Stimulated activated naive CD8-positive, alpha-beta T cell treated with anti-CD3 and anti-CD28 coated beads, Interleukin-15, amount 100 ng/mL, for 72 hours (primary cell): ENCODE data around the gene LGMN.
"Not testable (repeated sequence)": the region's sequence is repeated elsewhere in the genome, so short reads cannot be mapped to it uniquely, and the experiment has no call there.

Experiments
- ATAC-seq: fragments of 150-1000 bp; cut with Tn5 transposase; 2 replicates; pipeline ENCODE4 v1.10.0; 2021; ENCODE audit warnings: mild to moderate bottlenecking, moderate library complexity
- DNase-seq, 2 donors: peaks; one replicate each; pipeline ENCODE4 v3.0.0; 2021 to 2022
- H3K27ac Mint-ChIP-seq, 2 donors: one replicate each; pipeline ENCODE4 v1.8.0; 2022; ENCODE audit warnings: mild to moderate bottlenecking in 2 of 2, mixed read lengths in 2 of 2, moderate library complexity in 2 of 2
- H3K27me3 Mint-ChIP-seq: one replicate; pipeline ENCODE4 v1.8.0; 2022; ENCODE audit warnings: mixed read lengths
- H3K4me1 Mint-ChIP-seq: one replicate; pipeline ENCODE4 v1.8.0; 2022; ENCODE audit warnings: mild to moderate bottlenecking, mixed read lengths
- H3K4me3 Mint-ChIP-seq, 2 donors: one replicate each; pipeline ENCODE4 v1.8.0; 2022; ENCODE audit warnings: mild to moderate bottlenecking in 2 of 2, mixed read lengths in 2 of 2, moderate library complexity in 1 of 2
- H3K9me3 Mint-ChIP-seq, 2 donors: one replicate each; pipeline ENCODE4 v1.8.0; 2022; ENCODE audit warnings: mixed read lengths in 2 of 2

Gene LGMN

GRCh38 chr14:92719421-92719820, 29.0 kb downstream of the LGMN start:
- no peak for ATAC-seq
- Mint-ChIP-seq H3K9me3 (no peaks in the 10 kb centered on the region), H3K27me3 (peaks cover under 1% of the 10 kb centered on the region), H3K4me3 (no peak overlapping the region), H3K4me1 (no peaks in the 10 kb centered on the region), H3K27ac (no peak overlapping the region)
- DNase-seq = no peak

GRCh38 chr14:92718664-92719063, 29.8 kb downstream of the LGMN start:
- Mint-ChIP-seq H3K4me1 (no peaks in the 10 kb centered on the region), H3K27me3 (no peaks in the 10 kb centered on the region), H3K9me3 (no peaks in the 10 kb centered on the region), H3K4me3 (no peak overlapping the region), H3K27ac (no peak overlapping the region)
- no peak for DNase-seq
- ATAC-seq = no peak

- Mint-ChIP-seq H3K27ac (no peak overlapping the region), H3K27me3 (no peaks in the 10 kb centered on the region), H3K4me1 (no peaks in the 10 kb centered on the region), H3K9me3 (no peaks in the 10 kb centered on the region), H3K4me3 (no peak overlapping the region)
- ATAC-seq = peak; percentile 57
- DNase-seq = no peak
Observed at GRCh38 chr14:92717571-92718042, 30.8 kb downstream of the LGMN start.

GRCh38 chr14:92716131-92716530, 32.3 kb downstream of the LGMN start:
- DNase-seq (no peak), ATAC-seq (no peak)
- no peak overlapping the region for H3K4me3 Mint-ChIP-seq
- no peak overlapping the region for H3K27ac Mint-ChIP-seq
- no peaks in the 10 kb centered on the region for H3K27me3 Mint-ChIP-seq
- no peaks in the 10 kb centered on the region for H3K9me3 Mint-ChIP-seq
- H3K4me1 Mint-ChIP-seq = no peaks in the 10 kb centered on the region

- DNase-seq = peak; percentile 73 to 81
Observed at GRCh38 chr14:92714739-92715307, 33.6 kb downstream of the LGMN start.

GRCh38 chr14:92712654-92713051, 35.8 kb downstream of the LGMN start:
- Mint-ChIP-seq H3K4me1 (no peaks in the 10 kb centered on the region), H3K27ac (no peak overlapping the region), H3K27me3 (no peaks in the 10 kb centered on the region), H3K4me3 (no peak overlapping the region), H3K9me3 (no peaks in the 10 kb centered on the region)
- ATAC-seq (no peak), DNase-seq (no peak)

More at GRCh38 chr14:92714739-92715307, 33.6 kb downstream of the LGMN start:
- H3K27me3 Mint-ChIP-seq, H3K4me1 Mint-ChIP-seq, H3K9me3 Mint-ChIP-seq, H3K27ac Mint-ChIP-seq, H3K4me3 Mint-ChIP-seq: not testable (repeated sequence)
- ATAC-seq = peak; percentile 94

GRCh38 chr14:92711976-92712653, 36.3 kb downstream of the LGMN start:
- H3K27me3 Mint-ChIP-seq = no peaks in the 10 kb centered on the region
- no peaks in the 10 kb centered on the region for H3K9me3 Mint-ChIP-seq
- H3K4me3 Mint-ChIP-seq = no peak overlapping the region
- ATAC-seq (no peak), DNase-seq (no peak)
- no peak overlapping the region for H3K27ac Mint-ChIP-seq
- no peaks in the 10 kb centered on the region for H3K4me1 Mint-ChIP-seq

- Mint-ChIP-seq H3K27ac (no peak overlapping the region), H3K9me3 (no peaks in the 10 kb centered on the region), H3K4me1 (peaks cover 2% of the 10 kb centered on the region), H3K27me3 (peaks cover 3% of the 10 kb centered on the region), H3K4me3 (no peak overlapping the region)
- DNase-seq (no peak), ATAC-seq (no peak)
Observed at GRCh38 chr14:92710001-92710341, 38.5 kb downstream of the LGMN start.

GRCh38 chr14:92709340-92710000, 39.0 kb downstream of the LGMN start:
- H3K27me3 Mint-ChIP-seq = peaks cover 8% of the 10 kb centered on the region
- no peak overlapping the region for H3K27ac Mint-ChIP-seq
- peaks cover 7% of the 10 kb centered on the region for H3K4me1 Mint-ChIP-seq
- ATAC-seq (no peak), DNase-seq (no peak)
- H3K9me3 Mint-ChIP-seq = no peaks in the 10 kb centered on the region
- H3K4me3 Mint-ChIP-seq = no peak overlapping the region

GRCh38 chr14:92706386-92706785, 42.0 kb downstream of the LGMN start:
- ATAC-seq (no peak), DNase-seq (no peak)
- H3K27ac Mint-ChIP-seq = no peak overlapping the region
- peaks cover 12% of the 10 kb centered on the region for H3K4me1 Mint-ChIP-seq
- H3K4me3 Mint-ChIP-seq = no peak overlapping the region
- no peaks in the 10 kb centered on the region for H3K9me3 Mint-ChIP-seq
- peaks cover 16% of the 10 kb centered on the region for H3K27me3 Mint-ChIP-seq

GRCh38 chr14:92704821-92705220, 43.6 kb downstream of the LGMN start:
- Mint-ChIP-seq H3K9me3 (no peaks in the 10 kb centered on the region), H3K4me1 (peaks cover 12% of the 10 kb centered on the region), H3K4me3 (no peak overlapping the region), H3K27me3 (peaks cover 19% of the 10 kb centered on the region), H3K27ac (peak overlapping the region in 1 of 2 donors; percentile 48)
- no peak for DNase-seq
- ATAC-seq = no peak

GRCh38 chr14:92704036-92704804, 44.2 kb downstream of the LGMN start:
- Mint-ChIP-seq H3K27ac (peak overlapping the region in 1 of 2 donors; percentile 27), H3K4me1 (peaks cover 12% of the 10 kb centered on the region), H3K9me3 (no peaks in the 10 kb centered on the region), H3K4me3 (no peak overlapping the region), H3K27me3 (peaks cover 19% of the 10 kb centered on the region)
- DNase-seq = no peak
- ATAC-seq = no peak

GRCh38 chr14:92703516-92703915, 44.9 kb downstream of the LGMN start:
- peaks cover 19% of the 10 kb centered on the region for H3K27me3 Mint-ChIP-seq
- peak overlapping the region in 1 of 2 donors; percentile 71 for H3K27ac Mint-ChIP-seq
- ATAC-seq (no peak), DNase-seq (no peak)
- H3K4me3 Mint-ChIP-seq = no peak overlapping the region
- no peaks in the 10 kb centered on the region for H3K9me3 Mint-ChIP-seq
- peaks cover 12% of the 10 kb centered on the region for H3K4me1 Mint-ChIP-seq

GRCh38 chr14:92702441-92702918, 45.9 kb downstream of the LGMN start:
- no peaks in the 10 kb centered on the region for H3K9me3 Mint-ChIP-seq
- ATAC-seq = no peak
- H3K27ac Mint-ChIP-seq = no peak overlapping the region
- no peak overlapping the region for H3K4me3 Mint-ChIP-seq
- peaks cover 12% of the 10 kb centered on the region for H3K4me1 Mint-ChIP-seq
- H3K27me3 Mint-ChIP-seq = peaks cover 19% of the 10 kb centered on the region
- DNase-seq = no peak

- no peak for DNase-seq
- ATAC-seq = no peak
- Mint-ChIP-seq H3K4me3 (no peak overlapping the region), H3K27me3 (peaks cover 19% of the 10 kb centered on the region), H3K9me3 (no peaks in the 10 kb centered on the region), H3K4me1 (peaks cover 12% of the 10 kb centered on the region), H3K27ac (no peak overlapping the region)
Observed at GRCh38 chr14:92701826-92702225, 46.6 kb downstream of the LGMN start.

- Mint-ChIP-seq H3K9me3 (no peaks in the 10 kb centered on the region), H3K27ac (no peak overlapping the region), H3K4me3 (no peak overlapping the region), H3K4me1 (peaks cover 23% of the 10 kb centered on the region), H3K27me3 (peaks cover 17% of the 10 kb centered on the region)
- ATAC-seq (no peak), DNase-seq (no peak)
Observed at GRCh38 chr14:92698393-92698792, 50.0 kb downstream of the LGMN start.
